Right lobe of liver (tissue), 6 donors: ENCODE measurements around the gene ACOT11. TPM values are rescaled to one million over a fixed set of nuclear protein-coding genes. Genes with fewer than 3 reads are reported as not detected.

Source experiments
- ATAC-seq, 4 donors: fragments of 200-7000 bp; cut with Tn5 transposase; one replicate each; pipeline ENCODE4 v1.9.1; 2020; ENCODE audit warnings: mild to moderate bottlenecking in 4 of 4, moderate library complexity in 4 of 4
- DNase-seq, 3 donors: peaks; one replicate each; pipeline ENCODE4 v3.0.0-alpha.2; 2020
- H3K27ac ChIP-seq, 3 donors: fragments of 200-600 bp; one replicate each; pipeline ENCODE4 v1.8.0; 2022
- H3K27me3 ChIP-seq, 2 donors: fragments of 200-600 bp; one replicate each; pipeline ENCODE4 v1.8.0; 2022
- H3K36me3 ChIP-seq, 4 donors: fragments of 200-600 bp; sonication (generic) in 1 of 4; one replicate each; pipeline versions ENCODE4 v1.5.1 to v1.8.0; 2017 to 2022; ENCODE audit warnings: control low read depth in 1 of 4
- H3K4me1 ChIP-seq, 4 donors: fragments of 200-600 bp; sonication (generic) in 1 of 4; one replicate each; pipeline versions ENCODE4 v1.5.1 to v1.8.0; 2017 to 2022; ENCODE audit warnings: control low read depth in 1 of 4
- H3K4me3 ChIP-seq, 3 donors: fragments of 200-600 bp; one replicate each; pipeline ENCODE4 v1.8.0; 2022
- H3K9me3 ChIP-seq, 4 donors: fragments of 200-600 bp; sonication (generic) in 1 of 4; one replicate each; pipeline versions ENCODE4 v1.5.1 to v1.8.0; 2017 to 2022; ENCODE audit warnings: control low read depth in 1 of 4
- CTCF ChIP-seq, 4 donors: fragments of 200-600 bp in 3 of 4; fragments of 450-650 bp in 1 of 4; IDR thresholded peaks; one replicate each; pipeline versions ENCODE4 v1.5.1 to v1.8.0; 2016 to 2022; ENCODE audit warnings: antibody characterized with exemption in 4 of 4, mild to moderate bottlenecking in 2 of 4
- POLR2A ChIP-seq: fragments of 450-650 bp; IDR thresholded peaks from one replicate; pipeline ENCODE4 v1.6.1; 2017; ENCODE audit warnings: antibody characterized with exemption, mild to moderate bottlenecking
- WGBS: methylation state at CpG from one replicate; pipeline ENCODE4 v1.1.6; 2018; ENCODE audit warnings: low coverage, low lambda C conversion rate; ENCODE audit not compliant: insufficient coverage; ENCODE audit errors: missing lambda C conversion rate; 5-methylcytosine and 5-hydroxymethylcytosine counted together
- intact Hi-C, 2 donors: fragments of 100-400 bp; cut with DNase I; formaldehyde crosslinking; loops; one replicate each; pipeline versions ENCODE4 v1.11.2 to v1.14.1; 2022
- total RNA-seq, 6 experiments: library from RNA; depleted of rRNA in 2 of 6; stranded (reverse); fragments of >200 nt in 2 of 6; fragmentation: NEBNext Ultra II Directional in 3 of 6; extraction: Animal tissue kit (Norgen Biotek cat#: 25700) in 3 of 6; gene quantifications; one replicate each; pipeline versions ENCODE4 v1.1.0 to v1.2.4, GENCODE V29; 2016 to 2023
- donor health status: DM: no; HTN: yes; CAD: no.
- donor health status: DM: no; HTN: no; CAD: no.
- donor health status: DM: no; HTN: no; CAD: no.
- donor health status: DM: no; HTN: yes; CAD: no.
- donor health status: DM: no; HTN: yes; CAD: no.

ACOT11 gene
- total RNA-seq, 6 experiments from 2014 or later = 0.50 to 1.3 (median 0.84) TPM

- Histone ChIP-seq H3K36me3 (no peaks in the 10 kb centered on the region), H3K4me1 (peaks cover 0 to 8% (median 0%) of the 10 kb centered on the region in 4 donors), H3K4me3 (no peak overlapping the region), H3K9me3 (no peaks in the 10 kb centered on the region), H3K27me3 (no peaks in the 10 kb centered on the region), H3K27ac (no peak overlapping the region)
- no peak for TF ChIP-seq CTCF (IDR thresholded peaks at IDR 0.05)
- WGBS = 100% methylated on average over 2 of the region's 3 CpGs
- DNase-seq (no peak), ATAC-seq (no peak)
- intact Hi-C loops = no loop called here
Observed at GRCh38 chr1:54575161-54575560, 27.1 kb downstream of the ACOT11 start.

GRCh38 chr1:54575605-54576290 is 27.7 kb downstream of the ACOT11 start:
- DNase-seq (no peak), ATAC-seq (no peak)
- H3K27ac ChIP-seq = no peak overlapping the region
- peaks cover 0 to 8% (median 0%) of the 10 kb centered on the region in 4 donors for H3K4me1 ChIP-seq
- H3K4me3 ChIP-seq = no peak overlapping the region
- no peaks in the 10 kb centered on the region for H3K27me3 ChIP-seq
- no peaks in the 10 kb centered on the region for H3K36me3 ChIP-seq
- WGBS = 64% methylated on average over 2 of the region's 8 CpGs
- H3K9me3 ChIP-seq = no peaks in the 10 kb centered on the region
- intact Hi-C loops = no loop called here
- TF ChIP-seq CTCF (IDR thresholded peaks at IDR 0.05) = no peak
- no peak for TF ChIP-seq POLR2A

- peaks cover 1 to 25% (median 9%) of the 10 kb centered on the region in 4 donors for H3K4me1 ChIP-seq
- TF ChIP-seq CTCF (IDR thresholded peaks at IDR 0.05) (no peak), POLR2A (no peak)
- no peaks in the 10 kb centered on the region for H3K9me3 ChIP-seq
- no peaks in the 10 kb centered on the region for H3K27me3 ChIP-seq
- H3K27ac ChIP-seq = peak overlapping the region in 1 of 3 donors; percentile 19
- ATAC-seq = peak; percentile 4 to 42 (median 34)
- intact Hi-C loops = no loop called here
- WGBS = 19% methylated on average over 6 of the region's 6 CpGs
- no peak overlapping the region for H3K4me3 ChIP-seq
- DNase-seq = peak; percentile 86 to 92 (median 90)
- no peaks in the 10 kb centered on the region for H3K36me3 ChIP-seq
Observed at GRCh38 chr1:54577612-54578011, 29.6 kb downstream of the ACOT11 start.

- H3K36me3 ChIP-seq = no peaks in the 10 kb centered on the region
- TF ChIP-seq CTCF (IDR thresholded peaks at IDR 0.05) (no peak), POLR2A (no peak)
- intact Hi-C loops = no loop called here
- no peak overlapping the region for H3K27ac ChIP-seq
- peaks cover 1 to 28% (median 10%) of the 10 kb centered on the region in 4 donors for H3K4me1 ChIP-seq
- no peaks in the 10 kb centered on the region for H3K27me3 ChIP-seq
- WGBS = 76% methylated on average over 2 of the region's 4 CpGs
- DNase-seq (no peak), ATAC-seq (no peak)
- no peak overlapping the region for H3K4me3 ChIP-seq
- H3K9me3 ChIP-seq = no peaks in the 10 kb centered on the region
Observed at GRCh38 chr1:54579337-54579781, 31.3 kb downstream of the ACOT11 start.
